HG02970 (cell line): Measurements from ENCODE around the gene FAU.

Experiments used
- ATAC-seq: cut with Tn5 transposase; IDR thresholded peaks from one replicate; pipeline ENCODE4 v1.9.1; 2021; ENCODE audit warnings: mild to moderate bottlenecking, moderate library complexity, moderate number of reproducible peaks; ENCODE audit not compliant: unreplicated experiment, low FRiP score

FAU gene

GRCh38 chr11:65109231-65110198 is 12.4 kb downstream of the FAU start:
- ATAC-seq: no peak

- ATAC-seq: no peak
These were observed 13.3 kb downstream of the FAU start for GRCh38 chr11:65108469-65109123.

- no peak for ATAC-seq
These were observed 14.0 kb downstream of the FAU start for GRCh38 chr11:65107751-65108468.

- no peak for ATAC-seq
These were observed 14.9 kb downstream of the FAU start for GRCh38 chr11:65107078-65107477.

- no peak for ATAC-seq
These were observed 17.3 kb downstream of the FAU start for GRCh38 chr11:65104628-65105027.

- no peak for ATAC-seq
These were observed 18.5 kb downstream of the FAU start for GRCh38 chr11:65103476-65103875.

- no peak for ATAC-seq
These were observed 19.5 kb downstream of the FAU start for GRCh38 chr11:65102142-65103095.

GRCh38 chr11:65100674-65101350 is 21.1 kb downstream of the FAU start:
- ATAC-seq: no peak

- no peak for ATAC-seq
These were observed 25.0 kb downstream of the FAU start for GRCh38 chr11:65096926-65097325.

GRCh38 chr11:65095974-65096806 is 25.7 kb downstream of the FAU start, which contains the start of gene VPS51:
VPS51 (plus strand) TSS chr11:65096214; CDS start chr11:65096251, 37 bp downstream.
- ATAC-seq: peak; percentile 61

- ATAC-seq: no peak
These were observed 26.5 kb downstream of the FAU start for GRCh38 chr11:65095427-65095826.

- ATAC-seq: no peak
These were observed 31.3 kb downstream of the FAU start for GRCh38 chr11:65090628-65091027.

GRCh38 chr11:65089621-65090020 is 32.3 kb downstream of the FAU start:
- ATAC-seq: no peak

GRCh38 chr11:65087827-65088226 is 34.1 kb downstream of the FAU start:
- no peak for ATAC-seq

GRCh38 chr11:65087216-65087615 is 34.7 kb downstream of the FAU start:
- no peak for ATAC-seq

- no peak for ATAC-seq
These were observed 35.1 kb downstream of the FAU start for GRCh38 chr11:65086809-65087208.

GRCh38 chr11:65085446-65085845 is 36.5 kb downstream of the FAU start:
- no peak for ATAC-seq

GRCh38 chr11:65084598-65085375 is 37.1 kb downstream of the FAU start:
- ATAC-seq: no peak
